Natural killer cell (primary cell): Measurements from ENCODE around the gene GPR155. TPM values are rescaled to one million over a fixed set of nuclear protein-coding genes. Genes with fewer than 3 reads are reported as not detected.

Source experiments
- ATAC-seq, 3 donors: fragments of 150-1000 bp in 2 of 3; fragments of 200-7000 bp in 1 of 3; cut with Tn5 transposase; 1 replicate in 1 of 3; 2 replicates in 2 of 3; pipeline ENCODE4 v1.10.0; 2021; ENCODE audit warnings: mild to moderate bottlenecking in 2 of 3, moderate library complexity in 2 of 3
- DNase-seq, 2 donors: peaks; one replicate each; pipeline versions ENCODE4 v3.0.0 to v3.0.0-alpha.2; 2013 to 2021; ENCODE audit warnings: mixed read lengths in 1 of 2
- H3K27ac ChIP-seq: one replicate; pipeline ENCODE4 v1.5.1; 2013; ENCODE audit warnings: mild to moderate bottlenecking, low read length
- H3K27me3 ChIP-seq: one replicate; pipeline ENCODE4 v1.6.1; 2013; ENCODE audit warnings: low read length; ENCODE audit not compliant: control insufficient read depth, insufficient read depth
- H3K36me3 ChIP-seq: one replicate; pipeline ENCODE4 v1.6.1; 2013; ENCODE audit warnings: low read length; ENCODE audit not compliant: control insufficient read depth, insufficient read depth
- H3K4me1 ChIP-seq: one replicate; pipeline ENCODE4 v1.6.1; 2013; ENCODE audit warnings: low read length; ENCODE audit not compliant: control insufficient read depth, insufficient read depth
- H3K4me3 ChIP-seq: one replicate; pipeline ENCODE4 v1.5.1; 2013; ENCODE audit warnings: low read length
- H3K9me3 ChIP-seq: one replicate; pipeline ENCODE4 v1.6.1; 2013; ENCODE audit warnings: low read length; ENCODE audit not compliant: control insufficient read depth, insufficient read depth
- H3K27ac Mint-ChIP-seq, 2 donors: one replicate each; pipeline ENCODE4 v1.8.0; 2022; ENCODE audit warnings: mild to moderate bottlenecking in 2 of 2, mixed read lengths in 2 of 2, moderate library complexity in 1 of 2
- H3K27me3 Mint-ChIP-seq, 2 donors: one replicate each; pipeline ENCODE4 v1.8.0; 2022; ENCODE audit warnings: low read depth in 2 of 2, mixed read lengths in 2 of 2
- H3K36me3 Mint-ChIP-seq: one replicate; pipeline ENCODE4 v1.8.0; 2022; ENCODE audit warnings: mixed read lengths
- H3K4me1 Mint-ChIP-seq, 2 donors: one replicate each; pipeline ENCODE4 v1.8.0; 2022; ENCODE audit warnings: mixed read lengths in 2 of 2
- H3K4me3 Mint-ChIP-seq: one replicate; pipeline ENCODE4 v1.8.0; 2022; ENCODE audit warnings: mild to moderate bottlenecking, moderate library complexity, mixed read lengths
- H3K9me3 Mint-ChIP-seq, 2 donors: one replicate each; pipeline ENCODE4 v1.8.0; 2022; ENCODE audit warnings: mixed read lengths in 2 of 2
- CTCF ChIP-seq: fragments of 200-600 bp; IDR thresholded peaks from one replicate; pipeline ENCODE4 v1.8.0; 2022; ENCODE audit warnings: antibody characterized with exemption
- WGBS: methylation state at CpG from one replicate; pipeline ENCODE4 v1.1.7; 2013; ENCODE audit warnings: missing lambda C conversion rate; ENCODE audit not compliant: insufficient coverage; 5-methylcytosine and 5-hydroxymethylcytosine counted together
- intact Hi-C: fragments of 100-400 bp; cut with micrococcal nuclease; formaldehyde crosslinking; loops from one replicate; pipeline ENCODE4 v1.14.2; 2022
- total RNA-seq, 4 donors: library from RNA; stranded (reverse); fragments of 120-200 nt in 1 of 4; gene quantifications; one replicate each; pipeline versions ENCODE4 v1.2.3 to v1.2.4, GENCODE V29; 2013 to 2022

Gene GPR155
- total RNA-seq, 3 donors from 2014 or later (not counting 1 experiment from before 2014, with no cell fraction given): 3.6 to 11.4 (median 4.4) TPM

DNA sequence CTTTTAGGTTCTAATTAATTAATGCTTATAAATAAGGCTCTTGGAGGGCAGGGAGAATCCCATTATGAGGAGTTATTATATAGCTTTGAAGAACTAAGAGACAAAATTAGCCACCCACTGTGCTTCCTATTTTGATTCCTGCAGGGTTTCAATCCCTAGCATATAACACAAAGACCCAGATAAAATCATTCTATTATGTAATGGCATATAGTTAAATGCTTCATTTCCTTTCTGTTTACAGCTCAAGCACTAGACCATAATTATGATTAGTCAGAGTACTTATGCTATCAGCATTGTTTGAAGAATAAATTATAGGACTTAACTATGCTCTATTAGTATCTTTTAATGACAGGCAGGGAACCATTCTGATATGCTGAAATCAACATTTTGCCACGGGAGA lies 9.1 kb downstream of the GPR155 start:
- no peaks in the 10 kb centered on the region for H3K4me1 ChIP-seq
- H3K27ac ChIP-seq: no peak overlapping the region
- H3K27me3 ChIP-seq: no peaks in the 10 kb centered on the region
- Mint-ChIP-seq H3K27me3 (no peaks in the 10 kb centered on the region), H3K9me3 (no peaks in the 10 kb centered on the region), H3K27ac (no peak overlapping the region), H3K4me3 (no peak overlapping the region), H3K4me1 (no peaks in the 10 kb centered on the region), H3K36me3 (no peaks in the 10 kb centered on the region)
- H3K9me3 ChIP-seq: no peaks in the 10 kb centered on the region
- WGBS: no CpG with 5 or more reads among the region's 1 CpG
- TF ChIP-seq CTCF: no peak
- intact Hi-C loops: no loop called here
- DNase-seq (no peak), ATAC-seq (no peak)
- H3K4me3 ChIP-seq: no peak overlapping the region
- peaks cover 6% of the 10 kb centered on the region for H3K36me3 ChIP-seq

- DNase-seq (no peak), ATAC-seq (no peak)
- Histone ChIP-seq H3K36me3 (peaks cover under 1% of the 10 kb centered on the region), H3K4me3 (no peak overlapping the region), H3K27me3 (no peaks in the 10 kb centered on the region), H3K9me3 (no peaks in the 10 kb centered on the region), H3K4me1 (no peaks in the 10 kb centered on the region), H3K27ac (no peak overlapping the region)
- 96% methylated on average over 3 of the region's 3 CpGs for WGBS
- no peaks in the 10 kb centered on the region for H3K9me3 Mint-ChIP-seq
- no peaks in the 10 kb centered on the region for H3K27me3 Mint-ChIP-seq
- H3K4me3 Mint-ChIP-seq: no peak overlapping the region
- H3K4me1 Mint-ChIP-seq: no peaks in the 10 kb centered on the region
- H3K36me3 Mint-ChIP-seq: no peaks in the 10 kb centered on the region
- intact Hi-C loops: no loop called here
- H3K27ac Mint-ChIP-seq: no peak overlapping the region
- TF ChIP-seq CTCF: no peak
Measured at GRCh38 chr2:174473796-174474195, 13.0 kb downstream of the GPR155 start.

DNA sequence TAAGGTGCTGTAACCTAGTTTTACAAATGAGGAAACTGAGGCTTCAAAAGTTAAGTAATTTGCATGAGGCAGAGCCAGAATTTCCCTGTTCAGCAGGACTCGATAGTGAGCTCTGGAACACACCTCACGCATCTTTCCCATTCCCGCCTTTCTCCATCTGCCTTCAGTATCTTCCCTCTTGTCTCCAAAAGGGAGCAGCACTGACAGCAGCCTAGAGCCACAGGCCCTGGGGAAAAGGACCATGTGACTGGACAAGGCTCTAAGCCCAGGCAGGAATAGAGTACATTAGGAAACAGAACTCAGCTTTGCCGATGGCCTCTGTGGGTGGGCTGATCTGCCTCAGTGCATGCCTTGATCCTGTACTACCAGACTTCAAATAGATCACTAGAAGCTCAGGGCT lies 21.5 kb downstream of the GPR155 start:
- Histone ChIP-seq H3K4me1 (no peaks in the 10 kb centered on the region), H3K27me3 (no peaks in the 10 kb centered on the region), H3K9me3 (no peaks in the 10 kb centered on the region), H3K27ac (no peak overlapping the region), H3K36me3 (peaks cover 5% of the 10 kb centered on the region), H3K4me3 (no peak overlapping the region)
- Mint-ChIP-seq H3K4me1 (no peaks in the 10 kb centered on the region), H3K4me3 (no peak overlapping the region), H3K27me3 (no peaks in the 10 kb centered on the region), H3K27ac (no peak overlapping the region), H3K36me3 (no peaks in the 10 kb centered on the region), H3K9me3 (no peaks in the 10 kb centered on the region)
- ATAC-seq (no peak), DNase-seq (no peak)
- TF ChIP-seq CTCF: no peak
- intact Hi-C loops: no loop called here
- 96% methylated on average over 4 of the region's 4 CpGs for WGBS

- no peak overlapping the region for H3K4me3 ChIP-seq
- DNase-seq: no peak
- ATAC-seq: no peak
- H3K36me3 ChIP-seq: peaks cover 12% of the 10 kb centered on the region
- Mint-ChIP-seq H3K4me1 (no peaks in the 10 kb centered on the region), H3K27me3 (no peaks in the 10 kb centered on the region), H3K9me3 (no peaks in the 10 kb centered on the region), H3K27ac (no peak overlapping the region), H3K4me3 (no peak overlapping the region), H3K36me3 (no peaks in the 10 kb centered on the region)
- no peak for TF ChIP-seq CTCF
- no peak overlapping the region for H3K27ac ChIP-seq
- no peaks in the 10 kb centered on the region for H3K27me3 ChIP-seq
- no CpG with 5 or more reads among the region's 1 CpG for WGBS
- H3K9me3 ChIP-seq: no peaks in the 10 kb centered on the region
- intact Hi-C loops: loop anchor here (5.0 kb wide), 1 partner anchor 91 kb away; no protein-coding TSS in a partner anchor
- H3K4me1 ChIP-seq: no peaks in the 10 kb centered on the region
Measured at GRCh38 chr2:174461221-174461620, 25.6 kb downstream of the GPR155 start.
